Measurements from ENCODE around the gene ARFRP1. TPM values are rescaled to one million over a fixed set of nuclear protein-coding genes. Genes with fewer than 3 reads are reported as not detected.
A peak's percentile ranks its signal among the peaks of the same experiment; 100 is the strongest.

ARFRP1 gene
- total and polyA plus RNA-seq, 2 of the 13 experiments (the other 11 are each of a cell fraction or from before 2014, with no cell fraction given) = 32.0 to 51.1 TPM

- TF ChIP-seq NRL (CRISPR knock-in tag; IDR thresholded peaks at IDR 0.05; ENCODE audit: borderline replicate concordance) (no peak; the same call in 1 of the 2 replicates), POLR2AphosphoS2 (IDR thresholded peaks at IDR 0.05; ENCODE audit: low read depth, low read length) (0 out of 2 replicates have a peak, but pooled peaks have one; percentile 60), ZUFSP (CRISPR knock-in tag; IDR thresholded peaks at IDR 0.05; ENCODE audit: borderline replicate concordance) (no peak), ZNF136 (CRISPR knock-in tag; IDR thresholded peaks at IDR 0.05; ENCODE audit: low read depth) (peak; percentile 93; the same call in 1 of the 2 replicates), ZNF883 (CRISPR knock-in tag; IDR thresholded peaks at IDR 0.05; ENCODE audit: not compliant biosample characterization) (no peak), MAZ (IDR thresholded peaks at IDR 0.05; ENCODE audit: borderline replicate concordance, low read depth, low read length) (no peak), MAZ (CRISPR knock-in tag; IDR thresholded peaks at IDR 0.05; ENCODE audit: low read depth) (peak; percentile 6; the same call in 1 of the 2 replicates), GATA4 (IDR thresholded peaks at IDR 0.05; ENCODE audit: borderline replicate concordance, low read depth) (no peak), ZC3H13 (CRISPR knock-in tag; IDR thresholded peaks at IDR 0.05) (0 out of 2 replicates have a peak, but pooled peaks have one; percentile 33), EZH2 (conservative IDR thresholded peaks at IDR 0.05; ENCODE audit: low read depth, low read length) (no peak), NFE2L2 (IDR thresholded peaks at IDR 0.05; ENCODE audit: low read length) (no peak), ZBTB46 (CRISPR knock-in tag; IDR thresholded peaks at IDR 0.05; ENCODE audit: borderline replicate concordance) (no peak), SP140L (CRISPR knock-in tag; IDR thresholded peaks at IDR 0.05; ENCODE audit: borderline replicate concordance) (no peak), KLF15 (CRISPR knock-in tag; IDR thresholded peaks at IDR 0.05; ENCODE audit: borderline replicate concordance) (no peak), POLR2A (IDR thresholded peaks at IDR 0.05; ENCODE audit: insufficient read depth in 1 of 2, low read depth in 2 of 2, low read length in 2 of 2) (0 out of 4 replicates have a peak, but pooled peaks of 1 of the 2 experiments have one; percentile 1)
- TF ChIP-seq, protein P1, sequence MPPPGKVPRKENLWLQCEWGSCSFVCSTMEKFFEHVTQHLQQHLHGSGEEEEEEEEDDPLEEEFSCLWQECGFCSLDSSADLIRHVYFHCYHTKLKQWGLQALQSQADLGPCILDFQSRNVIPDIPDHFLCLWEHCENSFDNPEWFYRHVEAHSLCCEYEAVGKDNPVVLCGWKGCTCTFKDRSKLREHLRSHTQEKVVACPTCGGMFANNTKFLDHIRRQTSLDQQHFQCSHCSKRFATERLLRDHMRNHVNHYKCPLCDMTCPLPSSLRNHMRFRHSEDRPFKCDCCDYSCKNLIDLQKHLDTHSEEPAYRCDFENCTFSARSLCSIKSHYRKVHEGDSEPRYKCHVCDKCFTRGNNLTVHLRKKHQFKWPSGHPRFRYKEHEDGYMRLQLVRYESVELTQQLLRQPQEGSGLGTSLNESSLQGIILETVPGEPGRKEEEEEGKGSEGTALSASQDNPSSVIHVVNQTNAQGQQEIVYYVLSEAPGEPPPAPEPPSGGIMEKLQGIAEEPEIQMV (CRISPR knock-in tag; IDR thresholded peaks at IDR 0.05; ENCODE audit: low read depth) = peak; percentile 75; the same call in 1 of the 2 replicates
- TF ChIP-seq, protein P2, sequence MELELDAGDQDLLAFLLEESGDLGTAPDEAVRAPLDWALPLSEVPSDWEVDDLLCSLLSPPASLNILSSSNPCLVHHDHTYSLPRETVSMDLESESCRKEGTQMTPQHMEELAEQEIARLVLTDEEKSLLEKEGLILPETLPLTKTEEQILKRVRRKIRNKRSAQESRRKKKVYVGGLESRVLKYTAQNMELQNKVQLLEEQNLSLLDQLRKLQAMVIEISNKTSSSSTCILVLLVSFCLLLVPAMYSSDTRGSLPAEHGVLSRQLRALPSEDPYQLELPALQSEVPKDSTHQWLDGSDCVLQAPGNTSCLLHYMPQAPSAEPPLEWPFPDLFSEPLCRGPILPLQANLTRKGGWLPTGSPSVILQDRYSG (CRISPR knock-in tag; IDR thresholded peaks at IDR 0.05) = no peak
- TF ChIP-seq, protein P3, sequence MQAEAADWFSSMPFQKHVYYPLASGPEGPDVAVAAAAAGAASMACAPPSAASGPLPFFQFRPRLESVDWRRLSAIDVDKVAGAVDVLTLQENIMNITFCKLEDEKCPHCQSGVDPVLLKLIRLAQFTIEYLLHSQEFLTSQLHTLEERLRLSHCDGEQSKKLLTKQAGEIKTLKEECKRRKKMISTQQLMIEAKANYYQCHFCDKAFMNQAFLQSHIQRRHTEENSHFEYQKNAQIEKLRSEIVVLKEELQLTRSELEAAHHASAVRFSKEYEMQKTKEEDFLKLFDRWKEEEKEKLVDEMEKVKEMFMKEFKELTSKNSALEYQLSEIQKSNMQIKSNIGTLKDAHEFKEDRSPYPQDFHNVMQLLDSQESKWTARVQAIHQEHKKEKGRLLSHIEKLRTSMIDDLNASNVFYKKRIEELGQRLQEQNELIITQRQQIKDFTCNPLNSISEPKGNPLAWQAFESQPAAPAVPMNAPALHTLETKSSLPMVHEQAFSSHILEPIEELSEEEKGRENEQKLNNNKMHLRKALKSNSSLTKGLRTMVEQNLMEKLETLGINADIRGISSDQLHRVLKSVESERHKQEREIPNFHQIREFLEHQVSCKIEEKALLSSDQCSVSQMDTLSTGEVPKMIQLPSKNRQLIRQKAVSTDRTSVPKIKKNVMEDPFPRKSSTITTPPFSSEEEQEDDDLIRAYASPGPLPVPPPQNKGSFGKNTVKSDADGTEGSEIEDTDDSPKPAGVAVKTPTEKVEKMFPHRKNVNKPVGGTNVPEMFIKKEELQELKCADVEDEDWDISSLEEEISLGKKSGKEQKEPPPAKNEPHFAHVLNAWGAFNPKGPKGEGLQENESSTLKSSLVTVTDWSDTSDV (CRISPR knock-in tag; IDR thresholded peaks at IDR 0.05) = no peak
Observed at GRCh38 chr20:63736893-63737694, 29.3 kb upstream of the ARFRP1 start (continued).
